ENCODE measurements around the gene CCDC7. TPM values are rescaled to one million over a fixed set of nuclear protein-coding genes. Genes with fewer than 3 reads are reported as not detected.

CCDC7 gene
- total RNA-seq, 1 experiment from 2014 or later, result 7.4 TPM

DNA sequence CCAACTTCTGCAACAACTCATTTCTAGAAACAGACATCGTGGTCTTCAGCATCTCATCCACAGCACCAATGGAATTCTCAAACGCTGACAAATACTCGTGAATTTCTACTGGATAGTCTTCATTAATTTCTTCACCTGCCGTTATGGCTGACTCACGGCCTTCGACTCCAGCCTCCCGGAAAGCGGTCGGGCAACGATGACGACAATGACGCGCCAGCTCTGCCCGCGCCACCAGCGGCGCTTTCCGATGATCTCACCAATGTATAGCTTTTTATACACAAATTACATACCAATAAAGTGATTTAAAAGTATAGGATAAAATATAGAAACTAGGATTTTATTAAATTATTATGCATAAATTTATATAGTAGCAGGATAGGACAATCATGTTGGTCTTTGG lies 65.7 kb downstream of the CCDC7 start:
- no peaks in the 10 kb centered on the region for H3K36me3 Mint-ChIP-seq (ENCODE audit: insufficient read depth, unreplicated experiment)
- H3K27me3 Mint-ChIP-seq (ENCODE audit: unreplicated experiment), result no peaks in the 10 kb centered on the region
- H3K27ac Mint-ChIP-seq (ENCODE audit: unreplicated experiment), result no peak overlapping the region
- TF ChIP-seq, protein P1, sequence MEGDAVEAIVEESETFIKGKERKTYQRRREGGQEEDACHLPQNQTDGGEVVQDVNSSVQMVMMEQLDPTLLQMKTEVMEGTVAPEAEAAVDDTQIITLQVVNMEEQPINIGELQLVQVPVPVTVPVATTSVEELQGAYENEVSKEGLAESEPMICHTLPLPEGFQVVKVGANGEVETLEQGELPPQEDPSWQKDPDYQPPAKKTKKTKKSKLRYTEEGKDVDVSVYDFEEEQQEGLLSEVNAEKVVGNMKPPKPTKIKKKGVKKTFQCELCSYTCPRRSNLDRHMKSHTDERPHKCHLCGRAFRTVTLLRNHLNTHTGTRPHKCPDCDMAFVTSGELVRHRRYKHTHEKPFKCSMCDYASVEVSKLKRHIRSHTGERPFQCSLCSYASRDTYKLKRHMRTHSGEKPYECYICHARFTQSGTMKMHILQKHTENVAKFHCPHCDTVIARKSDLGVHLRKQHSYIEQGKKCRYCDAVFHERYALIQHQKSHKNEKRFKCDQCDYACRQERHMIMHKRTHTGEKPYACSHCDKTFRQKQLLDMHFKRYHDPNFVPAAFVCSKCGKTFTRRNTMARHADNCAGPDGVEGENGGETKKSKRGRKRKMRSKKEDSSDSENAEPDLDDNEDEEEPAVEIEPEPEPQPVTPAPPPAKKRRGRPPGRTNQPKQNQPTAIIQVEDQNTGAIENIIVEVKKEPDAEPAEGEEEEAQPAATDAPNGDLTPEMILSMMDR (IDR thresholded peaks at IDR 0.05; ENCODE audit: unreplicated experiment), result no peak
- no peak overlapping the region for H3K4me3 Mint-ChIP-seq (ENCODE audit: low read depth, unreplicated experiment)
- no peaks in the 10 kb centered on the region for H3K4me1 Mint-ChIP-seq (ENCODE audit: low read depth, unreplicated experiment)
- intact Hi-C loops (cut with micrococcal nuclease; ENCODE audit: unreplicated experiment), result no loop called here
- CTCF ChIA-PET, result no interaction called here
- BruUV-seq (replicated peaks), result no TSS peak
- no peak for DNase-seq
- peaks cover under 1% of the 10 kb centered on the region for H3K9me3 Mint-ChIP-seq (ENCODE audit: low read depth, unreplicated experiment)

DNA sequence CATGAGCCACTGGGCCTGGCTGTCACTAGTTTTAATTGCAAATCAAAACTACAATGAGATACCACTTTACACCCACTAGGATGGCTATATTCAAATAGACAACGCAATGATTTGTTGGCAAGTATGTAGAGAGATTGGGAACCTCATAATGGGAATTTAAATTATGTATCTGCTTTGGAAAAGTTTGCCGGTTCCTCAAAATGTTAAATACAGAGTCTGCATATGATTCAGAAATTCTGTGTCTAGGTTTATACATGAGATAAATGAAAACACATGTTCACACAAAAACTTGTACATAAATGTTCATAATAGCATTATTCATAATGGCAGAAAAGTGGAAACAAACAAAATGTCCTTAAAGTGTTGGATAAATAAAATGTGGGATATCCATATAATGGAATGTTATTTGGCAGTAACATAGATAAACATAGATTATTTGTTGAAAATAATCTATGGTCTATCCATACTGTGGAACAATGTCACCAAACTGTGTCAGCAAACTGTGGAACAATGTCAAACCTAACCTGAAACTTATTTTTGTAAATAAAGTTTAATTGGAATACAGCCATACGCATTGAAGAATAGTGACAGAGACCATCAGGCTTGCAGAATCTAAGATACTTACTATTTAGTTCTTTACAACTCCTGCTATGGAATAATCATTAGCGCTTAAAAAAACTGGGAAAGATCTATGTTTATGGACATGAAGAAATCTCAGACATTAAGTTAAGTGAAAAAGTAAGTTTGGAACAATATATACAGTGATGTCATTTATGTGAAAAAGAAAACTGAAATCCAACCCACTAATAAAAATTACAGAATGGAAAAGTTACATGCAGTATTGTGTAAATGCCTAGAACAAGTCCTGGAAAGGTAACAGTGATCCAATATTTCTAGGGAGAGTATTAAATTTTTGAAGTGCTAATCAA lies 70.9 kb downstream of the CCDC7 start:
- H3K36me3 Mint-ChIP-seq (ENCODE audit: insufficient read depth, unreplicated experiment), result no peaks in the 10 kb centered on the region
- H3K9me3 Mint-ChIP-seq (ENCODE audit: low read depth, unreplicated experiment), result peaks cover 3% of the 10 kb centered on the region
- TF ChIP-seq, protein P1 (IDR thresholded peaks at IDR 0.05; ENCODE audit: unreplicated experiment), result no peak
- H3K4me1 Mint-ChIP-seq (ENCODE audit: low read depth, unreplicated experiment), result no peaks in the 10 kb centered on the region
- no peaks in the 10 kb centered on the region for H3K27me3 Mint-ChIP-seq (ENCODE audit: unreplicated experiment)
- no peak overlapping the region for H3K27ac Mint-ChIP-seq (ENCODE audit: unreplicated experiment)
- no TSS peak for BruUV-seq (replicated peaks)
- DNase-seq, result no peak
- H3K4me3 Mint-ChIP-seq (ENCODE audit: low read depth, unreplicated experiment), result no peak overlapping the region
- intact Hi-C loops (cut with micrococcal nuclease; ENCODE audit: unreplicated experiment), result no loop called here
- CTCF ChIA-PET, result no interaction called here

DNA sequence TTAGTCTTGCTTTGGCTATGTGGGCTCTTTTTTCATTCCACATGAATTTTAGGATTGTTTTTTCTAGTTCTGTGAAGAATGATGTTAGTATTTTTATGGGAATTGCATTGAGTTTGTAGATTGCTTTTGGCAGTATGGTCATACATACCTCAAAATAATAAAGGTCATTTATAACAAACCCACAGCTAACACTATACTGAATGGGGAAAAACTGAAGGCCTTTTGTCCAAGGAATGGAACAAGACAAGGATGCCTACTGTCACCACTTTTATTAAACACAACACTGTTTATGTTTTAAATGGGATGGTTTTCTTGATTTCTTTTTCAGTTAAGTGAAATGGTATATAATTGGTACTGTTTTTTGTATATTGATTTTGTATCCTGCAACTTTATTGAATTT lies 84.3 kb downstream of the CCDC7 start:
- no peaks in the 10 kb centered on the region for H3K4me1 Mint-ChIP-seq (ENCODE audit: low read depth, unreplicated experiment)

DNA sequence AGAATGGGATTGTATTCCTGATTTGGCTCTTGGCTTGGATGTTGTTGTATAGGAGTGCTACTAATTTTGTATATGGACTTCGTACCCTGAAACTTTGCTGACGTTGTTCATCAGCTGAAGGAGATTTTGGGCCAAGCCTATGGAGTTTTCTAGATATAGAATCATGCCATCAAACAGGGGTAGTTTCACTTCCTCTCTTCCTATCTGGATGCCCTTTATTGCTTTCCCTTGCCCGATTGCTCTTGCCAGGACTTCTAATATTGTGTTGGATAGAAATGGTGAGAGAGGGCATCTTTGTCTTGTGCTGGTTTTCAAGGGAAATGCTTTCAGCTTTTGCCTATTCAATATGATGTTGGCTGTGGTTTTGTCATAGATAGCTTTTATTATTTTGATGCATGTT lies 92.3 kb downstream of the CCDC7 start:
- intact Hi-C loops (cut with micrococcal nuclease; ENCODE audit: unreplicated experiment), result no loop called here
- CTCF ChIA-PET, result interaction anchor here (0.6 kb wide), 1 partner anchor 112 kb away, joined by 5 read pairs; no protein-coding TSS in a partner anchor
- Mint-ChIP-seq H3K27ac (ENCODE audit: unreplicated experiment) (no peak overlapping the region), H3K4me3 (ENCODE audit: low read depth, unreplicated experiment) (no peak overlapping the region), H3K36me3 (ENCODE audit: insufficient read depth, unreplicated experiment) (no peaks in the 10 kb centered on the region), H3K27me3 (ENCODE audit: unreplicated experiment) (no peaks in the 10 kb centered on the region), H3K9me3 (ENCODE audit: low read depth, unreplicated experiment) (no peaks in the 10 kb centered on the region), H3K4me1 (ENCODE audit: low read depth, unreplicated experiment) (no peaks in the 10 kb centered on the region)
- BruUV-seq (replicated peaks), result no TSS peak
- no peak for DNase-seq
- TF ChIP-seq, protein P1 (IDR thresholded peaks at IDR 0.05; ENCODE audit: unreplicated experiment), result no peak

More for the DNA sequence above, 84.3 kb downstream of the CCDC7 start:
- Mint-ChIP-seq H3K9me3 (ENCODE audit: low read depth, unreplicated experiment) (no peaks in the 10 kb centered on the region), H3K4me3 (ENCODE audit: low read depth, unreplicated experiment) (no peak overlapping the region), H3K36me3 (ENCODE audit: insufficient read depth, unreplicated experiment) (no peaks in the 10 kb centered on the region), H3K27me3 (ENCODE audit: unreplicated experiment) (no peaks in the 10 kb centered on the region), H3K27ac (ENCODE audit: unreplicated experiment) (no peak overlapping the region)
- DNase-seq, result no peak
- intact Hi-C loops (cut with micrococcal nuclease; ENCODE audit: unreplicated experiment), result no loop called here
- TF ChIP-seq, protein P1 (IDR thresholded peaks at IDR 0.05; ENCODE audit: unreplicated experiment), result no peak
- no TSS peak for BruUV-seq (replicated peaks)
- CTCF ChIA-PET, result no interaction called here

All from Calu3 (cell line).